ENCODE results near the gene ZFYVE26. TPM values are rescaled to one million over a fixed set of nuclear protein-coding genes. Genes with fewer than 3 reads are reported as not detected.
A peak's percentile ranks its signal among the peaks of the same experiment; 100 is the strongest.
"Not testable (repeated sequence)": the region's sequence is repeated elsewhere in the genome, so short reads cannot be mapped to it uniquely, and the experiment has no call there.

Gene ZFYVE26
- total RNA-seq, 1 experiment from 2014 or later, result 21.1 TPM

GRCh38 chr14:67717048-67717447 lies 99.3 kb downstream of the ZFYVE26 start:
- no peak overlapping the region for H3K27ac ChIP-seq (ENCODE audit: low read length)
- H2AFZ ChIP-seq (ENCODE audit: low read length), result no peak overlapping the region
- no peaks in the 10 kb centered on the region for H3K79me2 ChIP-seq (ENCODE audit: low read length)
- intact Hi-C loops (cut with micrococcal nuclease), result no loop called here
- DNase-seq (no peak), ATAC-seq (no peak)
- TF ChIP-seq CTCF (conservative IDR thresholded peaks at IDR 0.05; ENCODE audit: low read depth, low read length), result no peak
- TF ChIP-seq EZH2 (IDR thresholded peaks at IDR 0.05; ENCODE audit: low read length, unreplicated experiment), result no peak
- no peak for TF ChIP-seq EZH2phosphoT487 (IDR thresholded peaks at IDR 0.05; ENCODE audit: borderline replicate concordance, low read length)
- H3K9me2 ChIP-seq (replicated peaks; ENCODE audit: low read length), result no peaks in the 10 kb centered on the region
- no peak overlapping the region for H3K4me2 ChIP-seq (ENCODE audit: low read length)
- CTCF ChIA-PET, result no interaction called here
- no peaks in the 10 kb centered on the region for H3K9me3 ChIP-seq (ENCODE audit: low read length)
- no peaks in the 10 kb centered on the region for H3K27me3 ChIP-seq (ENCODE audit: low read length)
- POLR2A ChIA-PET (ENCODE audit: unreplicated experiment), result no interaction called here
- H3K4me3 ChIP-seq (ENCODE audit: low read length), result no peak overlapping the region
- no peaks in the 10 kb centered on the region for H3K4me1 ChIP-seq (ENCODE audit: insufficient read depth, low read length)
- no peaks in the 10 kb centered on the region for H3K36me3 ChIP-seq (ENCODE audit: low read depth, low read length)
- no peaks in the 10 kb centered on the region for H4K20me1 ChIP-seq (ENCODE audit: low read length)
- no TSS peak for BruUV-seq (replicated peaks)
- H3F3A ChIP-seq (ENCODE audit: low read length, unreplicated experiment), result no peaks in the 10 kb centered on the region
- no peak overlapping the region for H3K9ac ChIP-seq (ENCODE audit: low read length)

- CTCF ChIA-PET, result interaction anchor here (0.7 kb wide), 1 partner anchor 9 kb away, joined by 4 read pairs; no protein-coding TSS in a partner anchor
- intact Hi-C loops (cut with micrococcal nuclease), result no loop called here
- no peaks in the 10 kb centered on the region for H3K79me2 ChIP-seq (ENCODE audit: low read length)
- peak; percentile 24 for DNase-seq
- no TSS peak for BruUV-seq (replicated peaks)
- H3K27me3 ChIP-seq (ENCODE audit: low read length), result no peaks in the 10 kb centered on the region
- no peak overlapping the region for H3K27ac ChIP-seq (ENCODE audit: low read length)
- no peaks in the 10 kb centered on the region; the same call in 1 of the 2 replicates for H3K36me3 ChIP-seq (ENCODE audit: low read depth, low read length)
- peaks cover 2% of the 10 kb centered on the region; the same call in 1 of the 2 replicates for H3K4me1 ChIP-seq (ENCODE audit: insufficient read depth, low read length)
- POLR2A ChIA-PET (ENCODE audit: unreplicated experiment), result no interaction called here
- no peaks in the 10 kb centered on the region for H4K20me1 ChIP-seq (ENCODE audit: low read length)
- TF ChIP-seq CTCF (conservative IDR thresholded peaks at IDR 0.05; ENCODE audit: low read depth, low read length) (no peak), EZH2phosphoT487 (IDR thresholded peaks at IDR 0.05; ENCODE audit: borderline replicate concordance, low read length) (no peak), EZH2 (IDR thresholded peaks at IDR 0.05; ENCODE audit: low read length, unreplicated experiment) (no peak)
- peaks cover 20% of the 10 kb centered on the region for H3K9me3 ChIP-seq (ENCODE audit: low read length)
- H3K4me3 ChIP-seq (ENCODE audit: low read length), result no peak overlapping the region
- H3K9ac ChIP-seq (ENCODE audit: low read length), result no peak overlapping the region
- H3K4me2 ChIP-seq (ENCODE audit: low read length), result no peak overlapping the region
- H2AFZ ChIP-seq (ENCODE audit: low read length), result no peak overlapping the region
- H3F3A ChIP-seq (ENCODE audit: low read length, unreplicated experiment), result no peaks in the 10 kb centered on the region
- no peak for ATAC-seq
- no peaks in the 10 kb centered on the region for H3K9me2 ChIP-seq (replicated peaks; ENCODE audit: low read length)
These were observed 106.2 kb downstream of the ZFYVE26 start for GRCh38 chr14:67710209-67710608.

GRCh38 chr14:67709796-67710195 lies 106.6 kb downstream of the ZFYVE26 start:
- CTCF ChIA-PET; H3K36me3 ChIP-seq (ENCODE audit: low read depth, low read length); H3K4me2 ChIP-seq (ENCODE audit: low read length); H2AFZ ChIP-seq (ENCODE audit: low read length); H3K9ac ChIP-seq (ENCODE audit: low read length); DNase-seq; H3K79me2 ChIP-seq (ENCODE audit: low read length); H3K4me1 ChIP-seq (ENCODE audit: insufficient read depth, low read length); POLR2A ChIA-PET (ENCODE audit: unreplicated experiment); BruUV-seq (replicated peaks); intact Hi-C loops (cut with micrococcal nuclease); H3F3A ChIP-seq (ENCODE audit: low read length, unreplicated experiment); ATAC-seq; H3K27ac ChIP-seq (ENCODE audit: low read length); H4K20me1 ChIP-seq (ENCODE audit: low read length); H3K27me3 ChIP-seq (ENCODE audit: low read length); H3K9me2 ChIP-seq (replicated peaks; ENCODE audit: low read length); H3K4me3 ChIP-seq (ENCODE audit: low read length): not testable (repeated sequence)
- peaks cover 20% of the 10 kb centered on the region for H3K9me3 ChIP-seq (ENCODE audit: low read length)

GRCh38 chr14:67709346-67709745 lies 107.0 kb downstream of the ZFYVE26 start:
- peaks cover 20% of the 10 kb centered on the region for H3K9me3 ChIP-seq (ENCODE audit: low read length)
- BruUV-seq (replicated peaks); H3K27me3 ChIP-seq (ENCODE audit: low read length); H3K79me2 ChIP-seq (ENCODE audit: low read length); DNase-seq; H3K9ac ChIP-seq (ENCODE audit: low read length); H3K4me3 ChIP-seq (ENCODE audit: low read length); H3K4me2 ChIP-seq (ENCODE audit: low read length); H4K20me1 ChIP-seq (ENCODE audit: low read length); ATAC-seq; H3K4me1 ChIP-seq (ENCODE audit: insufficient read depth, low read length); H3K9me2 ChIP-seq (replicated peaks; ENCODE audit: low read length); H3K36me3 ChIP-seq (ENCODE audit: low read depth, low read length); H2AFZ ChIP-seq (ENCODE audit: low read length); CTCF ChIA-PET; POLR2A ChIA-PET (ENCODE audit: unreplicated experiment); intact Hi-C loops (cut with micrococcal nuclease); H3K27ac ChIP-seq (ENCODE audit: low read length); H3F3A ChIP-seq (ENCODE audit: low read length, unreplicated experiment): not testable (repeated sequence)
